ENCODE results near the gene CACNA1F. TPM values are rescaled to one million over a fixed set of nuclear protein-coding genes. Genes with fewer than 3 reads are reported as not detected.

Gene CACNA1F
- total RNA-seq, 2 experiments from 2014 or later, result not detected

DNA sequence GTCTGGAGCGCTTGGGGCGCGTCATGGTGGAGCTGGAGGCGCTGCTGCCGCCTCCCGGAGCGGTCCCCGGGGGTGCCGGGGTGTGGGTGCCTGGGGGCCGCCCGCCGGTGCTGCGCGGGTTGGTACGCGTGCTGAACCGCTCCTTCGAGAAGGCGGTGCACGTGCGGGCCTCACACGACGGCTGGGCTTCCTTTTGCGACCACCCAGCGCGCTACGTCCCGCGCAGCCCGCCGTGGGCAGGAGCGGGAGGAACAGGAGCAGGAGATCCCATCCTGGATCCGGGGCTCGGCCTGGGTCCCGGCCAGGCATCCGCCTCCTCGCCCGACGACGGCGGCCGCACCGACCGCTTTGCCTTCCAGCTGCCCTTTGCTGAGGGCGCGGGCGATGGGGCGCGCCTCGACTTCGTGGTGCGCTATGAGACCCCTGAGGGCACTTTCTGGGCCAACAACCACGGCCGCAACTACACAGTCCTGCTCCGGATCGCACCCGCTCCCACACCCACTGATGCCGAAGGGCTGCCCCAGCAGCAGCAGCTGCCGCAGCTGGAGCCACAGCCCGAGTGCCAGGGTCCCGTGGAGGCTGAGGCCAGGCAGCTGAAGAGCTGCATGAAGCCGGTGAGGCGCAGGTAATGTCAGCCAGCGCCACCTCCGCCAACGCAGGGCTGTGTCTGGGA is 37.2 kb upstream of the CACNA1F start:
- Histone ChIP-seq H3K79me2 (ENCODE audit: insufficient read depth, low read depth, low read length) (peaks cover 27% of the 10 kb centered on the region), H3K36me3 (ENCODE audit: insufficient read depth, low read length) (peaks cover 8% of the 10 kb centered on the region; the same call in 1 of the 2 replicates), H3K9me3 (ENCODE audit: low read length) (no peaks in the 10 kb centered on the region), H3K27ac (ENCODE audit: low read depth, low read length, poor library complexity, severe bottlenecking) (peak overlapping the region; percentile 69), H2AFZ (ENCODE audit: low read length) (no peak overlapping the region), H4K20me1 (ENCODE audit: insufficient read depth, low read length) (no peaks in the 10 kb centered on the region), H3K4me3 (ENCODE audit: low read depth, low read length, poor library complexity, severe bottlenecking) (peak overlapping the region; percentile 91), H3K4me1 (ENCODE audit: insufficient read depth, low read length, poor library complexity, severe bottlenecking) (peaks cover 32% of the 10 kb centered on the region), H3K4me2 (ENCODE audit: low read length) (peak overlapping the region; percentile 75), H3K9me2 (ENCODE audit: insufficient read depth, low read length) (no peaks in the 10 kb centered on the region)
- no peak for TF ChIP-seq EZH2phosphoT487 (IDR thresholded peaks at IDR 0.05; ENCODE audit: borderline replicate concordance, low read depth, low read length)
- TF ChIP-seq, protein P1, sequence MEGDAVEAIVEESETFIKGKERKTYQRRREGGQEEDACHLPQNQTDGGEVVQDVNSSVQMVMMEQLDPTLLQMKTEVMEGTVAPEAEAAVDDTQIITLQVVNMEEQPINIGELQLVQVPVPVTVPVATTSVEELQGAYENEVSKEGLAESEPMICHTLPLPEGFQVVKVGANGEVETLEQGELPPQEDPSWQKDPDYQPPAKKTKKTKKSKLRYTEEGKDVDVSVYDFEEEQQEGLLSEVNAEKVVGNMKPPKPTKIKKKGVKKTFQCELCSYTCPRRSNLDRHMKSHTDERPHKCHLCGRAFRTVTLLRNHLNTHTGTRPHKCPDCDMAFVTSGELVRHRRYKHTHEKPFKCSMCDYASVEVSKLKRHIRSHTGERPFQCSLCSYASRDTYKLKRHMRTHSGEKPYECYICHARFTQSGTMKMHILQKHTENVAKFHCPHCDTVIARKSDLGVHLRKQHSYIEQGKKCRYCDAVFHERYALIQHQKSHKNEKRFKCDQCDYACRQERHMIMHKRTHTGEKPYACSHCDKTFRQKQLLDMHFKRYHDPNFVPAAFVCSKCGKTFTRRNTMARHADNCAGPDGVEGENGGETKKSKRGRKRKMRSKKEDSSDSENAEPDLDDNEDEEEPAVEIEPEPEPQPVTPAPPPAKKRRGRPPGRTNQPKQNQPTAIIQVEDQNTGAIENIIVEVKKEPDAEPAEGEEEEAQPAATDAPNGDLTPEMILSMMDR (conservative IDR thresholded peaks at IDR 0.05; ENCODE audit: low read length), result no peak
- intact Hi-C loops (cut with micrococcal nuclease; ENCODE audit: unreplicated experiment), result no loop called here
- ChIA-PET CTCF (ENCODE audit: unreplicated experiment) (no interaction called here), POLR2A (no interaction called here)
- BruUV-seq (replicated peaks), result no TSS peak
- no peak for DNase-seq (ENCODE audit: low spot score)

DNA sequence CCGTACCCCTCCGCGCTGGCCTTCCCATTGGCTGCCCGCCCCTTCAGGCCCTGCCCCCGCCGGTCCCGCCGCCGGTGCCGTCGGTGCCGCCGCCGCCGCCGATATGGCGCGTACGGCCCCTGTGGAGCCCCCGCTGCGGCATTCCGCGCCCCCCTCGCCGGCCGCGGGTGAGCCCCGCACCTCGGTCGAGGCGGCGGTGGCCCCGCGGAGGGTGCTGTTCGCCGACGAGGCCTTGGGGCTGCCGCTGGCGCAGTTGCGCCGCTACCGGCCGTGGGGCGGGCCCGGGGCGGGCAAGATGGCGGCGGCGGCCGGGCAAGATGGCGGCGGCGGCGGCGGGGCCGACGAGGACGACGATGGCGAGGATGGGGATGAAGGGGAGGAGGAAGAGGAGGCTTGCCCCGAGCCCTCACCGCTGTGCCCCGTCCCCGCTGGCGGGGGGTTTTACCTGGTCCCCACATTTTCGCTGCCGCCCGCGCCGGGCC is 36.7 kb upstream of the CACNA1F start, which contains the start of gene PPP1R3F:
Gene PPP1R3F, plus strand, starts transcription at position 27 of the 482 bp plus-strand sequence. Its CDS starts 77 bp downstream, at position 104.
- peak within 1 kb of the TSS; percentile 91 for H3K4me3 ChIP-seq (ENCODE audit: low read depth, low read length, poor library complexity, severe bottlenecking)
- peaks cover 27% of the 10 kb centered on the region for H3K79me2 ChIP-seq (ENCODE audit: insufficient read depth, low read depth, low read length)
- H3K9me3 ChIP-seq (ENCODE audit: low read length), result no peaks in the 10 kb centered on the region
- BruUV-seq (replicated peaks), result no TSS peak
- peak within 1 kb of the TSS; percentile 75 for H3K4me2 ChIP-seq (ENCODE audit: low read length)
- peak within 1 kb of the TSS; percentile 69 for H3K27ac ChIP-seq (ENCODE audit: low read depth, low read length, poor library complexity, severe bottlenecking)
- H3K36me3 ChIP-seq (ENCODE audit: insufficient read depth, low read length), result peaks cover 8% of the 10 kb centered on the region; the same call in 1 of the 2 replicates
- TF ChIP-seq EZH2phosphoT487 (IDR thresholded peaks at IDR 0.05; ENCODE audit: borderline replicate concordance, low read depth, low read length), result no peak
- TF ChIP-seq, protein P1 (conservative IDR thresholded peaks at IDR 0.05; ENCODE audit: low read length), result no peak
- intact Hi-C loops (cut with micrococcal nuclease; ENCODE audit: unreplicated experiment), result loop anchor here (5.0 to 10.0 kb wide), 2 partner anchors 78 to 145 kb away; partner anchors contain the start of gene GPKOW
- no peaks in the 10 kb centered on the region for H3K9me2 ChIP-seq (ENCODE audit: insufficient read depth, low read length)
- H2AFZ ChIP-seq (ENCODE audit: low read length), result peak within 1 kb of the TSS; percentile 80; the same call in 1 of the 2 replicates
- H3K4me1 ChIP-seq (ENCODE audit: insufficient read depth, low read length, poor library complexity, severe bottlenecking), result peaks cover 32% of the 10 kb centered on the region
- POLR2A ChIA-PET, result interaction anchor here (1.0 to 1.4 kb wide), 2 partner anchors 11 to 79 kb away, joined by 4 to 11 read pairs; no protein-coding TSS in a partner anchor
- no peaks in the 10 kb centered on the region for H4K20me1 ChIP-seq (ENCODE audit: insufficient read depth, low read length)
- no peak for DNase-seq (ENCODE audit: low spot score)
- CTCF ChIA-PET (ENCODE audit: unreplicated experiment), result no interaction called here

Measured in OCI-LY7 (cell line).